ENCODE measurements around the gene MIEN1. TPM values are rescaled to one million over a fixed set of nuclear protein-coding genes. Genes with fewer than 3 reads are reported as not detected.
"Not testable (repeated sequence)": the region's sequence is repeated elsewhere in the genome, so short reads cannot be mapped to it uniquely, and the experiment has no call there.

MIEN1 gene
- total RNA-seq, 1 donor from 2014 or later, result 12.6 TPM

GRCh38 chr17:39719563-39720355, 10.6 kb downstream of the MIEN1 start:
- FAIRE-seq (no peak), DNase-seq (ENCODE audit: low spot score in 2 of 2) (no peak)

DNA sequence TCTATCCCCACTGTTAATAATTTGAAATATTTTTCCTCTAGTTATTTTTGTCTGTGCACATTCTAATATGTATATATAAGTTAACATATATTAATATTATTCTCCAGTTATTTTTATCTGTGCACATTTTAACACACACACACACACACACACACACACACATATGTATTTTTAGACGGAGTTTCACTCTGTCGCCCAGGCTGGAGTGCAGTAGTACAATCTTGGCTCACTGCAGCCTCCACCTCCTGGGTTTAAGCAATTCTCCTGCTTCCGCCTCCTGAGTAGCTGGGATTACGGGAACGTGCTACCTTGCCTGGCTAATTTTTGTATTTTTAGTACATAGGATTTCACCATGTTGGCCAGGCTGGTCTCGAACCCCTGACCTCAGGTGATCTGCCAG, 12.7 kb downstream of the MIEN1 start:
- DNase-seq (ENCODE audit: low spot score in 2 of 2) (no peak), FAIRE-seq (no peak)

- DNase-seq (ENCODE audit: low spot score in 2 of 2), result no peak
- FAIRE-seq, result no peak
These were observed 13.3 kb downstream of the MIEN1 start for GRCh38 chr17:39716879-39717536.

DNA sequence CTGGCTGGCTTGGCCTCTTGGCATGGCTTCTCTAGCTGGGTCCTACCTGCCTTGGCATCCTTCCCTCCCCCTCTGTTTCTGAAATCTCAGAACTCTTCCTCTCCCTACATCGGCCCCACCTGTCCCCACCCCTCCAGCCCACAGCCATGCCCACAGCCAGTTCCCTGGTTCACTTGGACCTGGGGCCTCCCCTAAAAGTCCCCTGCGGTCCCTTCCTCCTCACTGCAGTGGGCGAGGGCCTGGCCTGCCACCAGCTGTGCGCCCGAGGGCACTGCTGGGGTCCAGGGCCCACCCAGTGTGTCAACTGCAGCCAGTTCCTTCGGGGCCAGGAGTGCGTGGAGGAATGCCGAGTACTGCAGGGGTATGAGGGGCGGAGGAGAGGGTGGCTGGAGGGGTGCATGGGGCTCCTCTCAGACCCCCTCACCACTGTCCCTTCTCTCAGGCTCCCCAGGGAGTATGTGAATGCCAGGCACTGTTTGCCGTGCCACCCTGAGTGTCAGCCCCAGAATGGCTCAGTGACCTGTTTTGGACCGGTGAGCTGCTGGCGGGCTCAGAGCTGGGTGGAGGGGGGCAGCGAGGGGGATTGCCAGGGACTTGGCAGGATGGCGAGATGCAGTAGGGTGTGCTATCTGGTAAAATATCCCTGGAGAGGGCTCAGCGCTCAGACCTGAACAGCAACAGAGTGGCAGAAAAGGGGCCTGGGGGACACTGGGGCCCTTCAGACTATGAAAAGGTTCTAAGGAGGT, 14.1 kb downstream of the MIEN1 start:
- FAIRE-seq, result no peak
- no peak for DNase-seq (ENCODE audit: low spot score in 2 of 2)

- FAIRE-seq, result no peak
These were observed 14.8 kb downstream of the MIEN1 start for GRCh38 chr17:39715375-39716072.

GRCh38 chr17:39714234-39714633, 16.1 kb downstream of the MIEN1 start:
- no peak for DNase-seq (ENCODE audit: low spot score in 2 of 2)
- FAIRE-seq, result no peak

More at GRCh38 chr17:39715375-39716072, 14.8 kb downstream of the MIEN1 start:
- DNase-seq (ENCODE audit: low spot score in 2 of 2), result no peak

GRCh38 chr17:39711851-39712250, 18.5 kb downstream of the MIEN1 start:
- DNase-seq (ENCODE audit: low spot score in 2 of 2) (no peak), FAIRE-seq (no peak)

DNA sequence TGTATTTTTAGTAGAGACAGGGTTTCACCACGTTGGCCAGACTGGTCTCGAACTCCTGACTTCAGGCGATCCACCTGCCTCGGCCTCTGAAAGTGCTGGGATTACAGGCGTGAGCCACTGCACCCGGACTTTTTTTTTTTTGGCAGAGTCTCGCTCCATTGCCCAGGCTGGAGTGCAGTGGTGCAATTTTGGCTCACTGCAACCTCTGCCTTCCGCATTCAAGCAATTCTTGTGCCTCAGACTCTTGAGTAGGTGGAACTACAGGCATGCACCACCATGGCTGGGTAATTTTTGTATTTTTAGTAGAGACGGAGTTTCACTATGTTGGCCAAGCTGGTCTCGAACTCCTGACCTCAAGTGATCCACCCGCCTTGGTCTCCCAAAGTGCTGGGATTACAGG, 19.3 kb downstream of the MIEN1 start:
- not testable (repeated sequence) for FAIRE-seq; DNase-seq (ENCODE audit: low spot score in 2 of 2)

GRCh38 chr17:39709998-39710964, 20.1 kb downstream of the MIEN1 start:
- FAIRE-seq (no peak), DNase-seq (ENCODE audit: low spot score in 2 of 2) (no peak)

DNA sequence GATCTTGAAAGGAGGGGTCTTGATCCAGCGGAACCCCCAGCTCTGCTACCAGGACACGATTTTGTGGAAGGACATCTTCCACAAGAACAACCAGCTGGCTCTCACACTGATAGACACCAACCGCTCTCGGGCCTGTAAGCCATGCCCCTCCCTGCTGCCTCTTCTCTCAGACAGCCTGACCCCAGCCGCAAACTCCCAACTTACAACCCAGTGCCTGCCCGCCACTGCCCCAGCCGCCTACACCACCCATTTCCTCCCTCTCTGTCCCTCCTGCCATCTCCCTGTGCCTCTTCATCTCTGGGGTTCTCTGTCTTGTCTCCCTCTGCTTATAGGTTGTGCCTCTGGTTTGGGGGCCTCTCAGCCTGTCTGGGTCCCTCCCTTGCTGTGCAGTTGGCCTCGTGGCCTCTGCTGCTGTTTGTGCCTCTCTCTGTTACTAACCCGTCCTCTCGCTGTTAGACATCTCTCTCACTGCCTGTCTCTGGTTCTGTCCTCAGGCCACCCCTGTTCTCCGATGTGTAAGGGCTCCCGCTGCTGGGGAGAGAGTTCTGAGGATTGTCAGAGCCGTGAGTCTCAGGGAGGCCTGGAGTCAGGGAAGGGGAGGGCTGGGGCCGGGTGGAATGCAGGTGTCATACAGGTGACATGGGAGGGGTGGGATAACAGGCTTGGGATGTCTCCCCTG, 20.9 kb downstream of the MIEN1 start:
- no peak for DNase-seq (ENCODE audit: low spot score in 2 of 2)
- FAIRE-seq, result no peak

- FAIRE-seq (no peak), DNase-seq (ENCODE audit: low spot score in 2 of 2) (no peak)
These were observed 23.4 kb downstream of the MIEN1 start for GRCh38 chr17:39706921-39707337.

DNA sequence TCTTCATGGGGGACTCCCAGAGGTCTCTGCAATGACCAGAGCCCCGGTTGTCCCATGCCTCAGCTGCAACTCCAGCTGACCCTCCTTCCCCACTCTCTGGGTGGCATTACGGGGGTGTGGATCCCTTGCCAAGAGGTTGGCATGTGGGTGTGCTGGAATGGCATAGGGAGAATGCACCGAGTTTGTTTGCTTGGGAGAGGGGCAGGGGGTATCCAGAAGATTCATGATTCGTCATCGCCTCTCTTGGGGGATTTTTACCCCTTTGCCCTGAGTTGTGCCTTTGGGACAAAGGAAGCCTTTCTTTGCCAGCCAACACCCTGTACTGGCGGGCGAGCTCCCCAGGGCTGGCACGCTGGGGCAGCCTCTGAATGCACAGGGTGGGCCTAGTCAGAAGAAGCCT, 23.9 kb downstream of the MIEN1 start:
- no peak for DNase-seq (ENCODE audit: low spot score in 2 of 2)
- no peak for FAIRE-seq

- DNase-seq (ENCODE audit: low spot score in 2 of 2), result no peak
- FAIRE-seq, result no peak
These were observed 24.5 kb downstream of the MIEN1 start for GRCh38 chr17:39705786-39706348.

DNA sequence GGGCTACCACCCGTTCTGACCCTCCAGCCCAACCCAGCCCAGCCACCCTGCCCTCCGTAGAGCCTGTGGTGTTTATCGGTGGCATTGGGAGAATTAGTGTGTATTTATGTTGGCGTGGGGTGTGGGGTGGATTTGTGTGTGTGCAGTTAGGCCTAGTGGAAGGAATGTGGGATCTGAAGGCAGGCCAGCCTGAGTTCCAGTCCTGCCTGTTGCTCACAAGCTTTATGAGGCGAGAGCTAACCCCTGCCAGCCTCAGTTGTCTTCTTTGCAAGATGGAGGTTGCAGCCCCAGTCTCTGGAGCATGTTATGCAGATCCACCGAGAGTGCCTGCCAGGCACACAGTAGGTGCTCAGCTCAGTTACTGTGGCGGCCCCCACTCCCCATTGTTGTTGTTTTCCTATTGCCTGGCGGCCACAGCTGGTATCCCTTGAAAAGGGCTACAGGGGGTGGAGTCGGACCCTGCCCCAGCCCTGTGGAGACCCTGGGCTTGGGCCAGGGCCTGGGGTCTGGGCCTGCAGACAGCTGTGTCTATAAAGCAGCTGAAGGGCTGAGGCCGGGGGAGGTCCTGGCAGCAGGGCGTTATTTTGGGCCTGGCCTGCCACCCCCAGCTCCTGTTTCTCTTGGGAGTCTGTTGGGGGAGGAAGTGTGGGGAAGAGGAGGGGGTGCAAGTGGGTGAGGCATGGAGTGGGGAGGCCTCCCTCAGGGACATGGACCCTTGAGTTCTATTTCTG, 25.3 kb downstream of the MIEN1 start:
- DNase-seq (ENCODE audit: low spot score in 2 of 2) (no peak), FAIRE-seq (no peak)

GRCh38 chr17:39703913-39704312, 26.4 kb downstream of the MIEN1 start:
- no peak for DNase-seq (ENCODE audit: low spot score in 2 of 2)
- no peak for FAIRE-seq

DNA sequence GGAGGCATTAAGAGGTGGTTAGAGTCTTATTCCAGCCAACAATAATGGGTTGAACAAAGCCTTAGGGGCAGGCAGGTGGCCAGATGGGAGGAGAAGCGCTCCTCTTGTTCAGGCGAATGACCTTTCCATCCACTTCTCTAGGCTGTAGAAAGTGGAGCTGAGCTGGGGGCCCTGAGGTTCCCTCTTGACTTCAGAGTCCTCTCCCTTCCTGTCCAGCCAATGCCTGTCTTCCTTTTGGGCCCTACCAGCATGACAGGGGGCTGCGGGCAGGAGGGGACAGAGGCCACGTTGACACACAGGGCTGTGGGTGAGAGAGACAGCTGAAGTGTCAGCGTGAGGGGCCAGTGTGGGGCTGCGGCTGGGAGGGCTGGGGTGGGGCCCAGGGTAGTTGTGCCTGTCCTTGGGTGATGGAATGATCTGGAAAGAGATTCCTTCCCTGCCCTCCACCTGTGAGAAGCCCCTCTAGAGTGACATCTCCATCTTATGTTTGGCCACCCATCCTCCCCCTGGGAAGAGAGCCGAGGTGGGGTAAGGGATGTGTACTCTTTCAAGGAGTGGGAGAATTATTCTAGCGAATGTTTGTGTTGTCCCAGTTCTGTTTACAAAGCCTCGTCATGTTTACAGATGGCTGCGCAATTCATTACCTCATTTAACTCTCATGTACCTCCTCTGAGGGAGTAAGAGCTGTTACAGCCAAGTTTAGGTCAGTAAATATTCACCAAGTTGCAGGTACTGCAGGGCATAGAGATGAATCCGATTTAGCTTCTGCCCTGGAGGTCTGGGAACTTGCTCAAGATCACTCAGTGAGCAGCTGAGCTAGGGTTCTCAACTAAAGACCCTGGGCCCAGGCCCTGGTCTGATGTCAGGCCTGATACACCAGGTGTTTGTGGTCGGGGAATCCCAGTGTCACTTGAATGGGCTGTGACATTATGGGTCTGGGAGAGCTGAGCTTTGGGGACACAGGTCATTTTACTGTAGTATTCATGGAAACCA, 27.1 kb downstream of the MIEN1 start:
- FAIRE-seq (no peak), DNase-seq (ENCODE audit: low spot score in 2 of 2) (no peak)

All from frontal cortex (tissue), 4 donors.